ELR (cell line): ENCODE measurements around the gene CECR2.
A peak's percentile ranks its signal among the peaks of the same experiment; 100 is the strongest.

Source experiments
- DNase-seq: peaks from one replicate; pipeline ENCODE4 v3.0.0-alpha.2; 2015; ENCODE audit warnings: low read depth

Gene CECR2

GRCh38 chr22:17369439-17370025 is at the start of gene CECR2:
CECR2 (plus strand) TSS chr22:17369460; CDS start chr22:17369784, 324 bp downstream.
- no peak for DNase-seq

GRCh38 chr22:17319546-17319945 is 49.7 kb upstream of the CECR2 start:
- no peak for DNase-seq

- DNase-seq, result no peak
These were observed 46.7 kb upstream of the CECR2 start for GRCh38 chr22:17322511-17322910.

- no peak for DNase-seq
These were observed 37.6 kb upstream of the CECR2 start for GRCh38 chr22:17331690-17332089.

GRCh38 chr22:17332109-17332800 is 37.0 kb upstream of the CECR2 start:
- no peak for DNase-seq

GRCh38 chr22:17334059-17334458 is 35.2 kb upstream of the CECR2 start:
- no peak for DNase-seq

GRCh38 chr22:17334983-17335382 is 34.3 kb upstream of the CECR2 start:
- DNase-seq, result no peak

GRCh38 chr22:17336061-17336460 is 33.2 kb upstream of the CECR2 start:
- DNase-seq, result no peak

GRCh38 chr22:17337639-17338038 is 31.6 kb upstream of the CECR2 start:
- DNase-seq, result no peak

- no peak for DNase-seq
These were observed 30.1 kb upstream of the CECR2 start for GRCh38 chr22:17339095-17339693.

- no peak for DNase-seq
These were observed 26.9 kb upstream of the CECR2 start for GRCh38 chr22:17342361-17342760.

- no peak for DNase-seq
These were observed 25.5 kb upstream of the CECR2 start for GRCh38 chr22:17343766-17344165.

GRCh38 chr22:17346578-17346977 is 22.7 kb upstream of the CECR2 start:
- DNase-seq, result no peak

GRCh38 chr22:17347724-17348123 is 21.5 kb upstream of the CECR2 start:
- DNase-seq, result no peak

GRCh38 chr22:17348464-17349103 is 20.7 kb upstream of the CECR2 start:
- no peak for DNase-seq

GRCh38 chr22:17349172-17349571 is 20.1 kb upstream of the CECR2 start:
- no peak for DNase-seq

- no peak for DNase-seq
These were observed 19.0 kb upstream of the CECR2 start for GRCh38 chr22:17350292-17350691.

GRCh38 chr22:17352798-17353197 is 16.5 kb upstream of the CECR2 start:
- DNase-seq, result no peak

- DNase-seq, result no peak
These were observed 11.6 kb upstream of the CECR2 start for GRCh38 chr22:17357688-17358087.

- no peak for DNase-seq
These were observed 10.8 kb upstream of the CECR2 start for GRCh38 chr22:17358415-17358814.

- DNase-seq, result peak; percentile 3
These were observed 9.8 kb upstream of the CECR2 start for GRCh38 chr22:17359501-17359900.

GRCh38 chr22:17366329-17366728 is 2.9 kb upstream of the CECR2 start:
- DNase-seq, result no peak

- DNase-seq, result peak; percentile 2
These were observed 2.4 kb upstream of the CECR2 start for GRCh38 chr22:17366830-17367229.
